ENCODE measurements around the gene PCDHA7.
"Not testable (repeated sequence)": the region's sequence is repeated elsewhere in the genome, so short reads cannot be mapped to it uniquely, and the experiment has no call there.

PCDHA7 gene

GRCh38 chr5:140833993-140834392 is at the start of gene PCDHA7:
Gene PCDHA7, plus strand, starts transcription at chr5:140834269. Its CDS starts 115 bp downstream, at chr5:140834384.
- DNase-seq (ENCODE audit: low read depth in 2 of 2) = no peak

- no peak for DNase-seq (ENCODE audit: low read depth in 2 of 2)
Measured at GRCh38 chr5:140785905-140786686, 48.0 kb upstream of the PCDHA7 start, which contains the start of gene PCDHA1. Gene PCDHA1, plus strand, starts transcription at chr5:140786140.

GRCh38 chr5:140787422-140787821 is 46.6 kb upstream of the PCDHA7 start:
- not testable (repeated sequence) for DNase-seq (ENCODE audit: low read depth in 2 of 2)

- not testable (repeated sequence) for DNase-seq (ENCODE audit: low read depth in 2 of 2)
Measured at GRCh38 chr5:140787849-140788504, 46.1 kb upstream of the PCDHA7 start.

GRCh38 chr5:140791089-140791488 is 43.0 kb upstream of the PCDHA7 start:
- DNase-seq (ENCODE audit: low read depth in 2 of 2) = no peak

- no peak for DNase-seq (ENCODE audit: low read depth in 2 of 2)
Measured at GRCh38 chr5:140794595-140795258, 39.3 kb upstream of the PCDHA7 start, which contains the start of gene PCDHA2. Gene PCDHA2, plus strand, starts transcription at chr5:140794852.

GRCh38 chr5:140795259-140795641 is 38.8 kb upstream of the PCDHA7 start:
- DNase-seq (ENCODE audit: low read depth in 2 of 2) = no peak

- not testable (repeated sequence) for DNase-seq (ENCODE audit: low read depth in 2 of 2)
Measured at GRCh38 chr5:140796072-140796717, 37.9 kb upstream of the PCDHA7 start.

- no peak for DNase-seq (ENCODE audit: low read depth in 2 of 2)
Measured at GRCh38 chr5:140796718-140797095, 37.4 kb upstream of the PCDHA7 start.

- no peak for DNase-seq (ENCODE audit: low read depth in 2 of 2)
Measured at GRCh38 chr5:140800816-140801493, 33.1 kb upstream of the PCDHA7 start, which contains the start of gene PCDHA3. Gene PCDHA3, plus strand, starts transcription at chr5:140801057.

GRCh38 chr5:140801494-140801841 is 32.6 kb upstream of the PCDHA7 start:
- DNase-seq (ENCODE audit: low read depth in 2 of 2) = no peak

GRCh38 chr5:140802381-140802780 is 31.7 kb upstream of the PCDHA7 start:
- not testable (repeated sequence) for DNase-seq (ENCODE audit: low read depth in 2 of 2)

GRCh38 chr5:140802781-140803271 is 31.2 kb upstream of the PCDHA7 start:
- DNase-seq (ENCODE audit: low read depth in 2 of 2) = no peak

GRCh38 chr5:140806834-140807775 is 27.0 kb upstream of the PCDHA7 start, which contains the start of gene PCDHA4:
Gene PCDHA4, plus strand, starts transcription at chr5:140807068.
- no peak for DNase-seq (ENCODE audit: low read depth in 2 of 2)

- not testable (repeated sequence) for DNase-seq (ENCODE audit: low read depth in 2 of 2)
Measured at GRCh38 chr5:140808241-140808888, 25.7 kb upstream of the PCDHA7 start.

GRCh38 chr5:140808889-140809291 is 25.2 kb upstream of the PCDHA7 start:
- DNase-seq (ENCODE audit: low read depth in 2 of 2) = no peak

GRCh38 chr5:140821375-140822280 is 12.4 kb upstream of the PCDHA7 start, which contains the start of gene PCDHA5:
Gene PCDHA5, plus strand, starts transcription at chr5:140821613.
- no peak for DNase-seq (ENCODE audit: low read depth in 2 of 2)

- DNase-seq (ENCODE audit: low read depth in 2 of 2) = no peak
Measured at GRCh38 chr5:140822281-140822629, 11.8 kb upstream of the PCDHA7 start.
